ENCODE data around the gene DUOXA2.
"Not testable (repeated sequence)": the region's sequence is repeated elsewhere in the genome, so short reads cannot be mapped to it uniquely, and the experiment has no call there.

Gene DUOXA2

DNA sequence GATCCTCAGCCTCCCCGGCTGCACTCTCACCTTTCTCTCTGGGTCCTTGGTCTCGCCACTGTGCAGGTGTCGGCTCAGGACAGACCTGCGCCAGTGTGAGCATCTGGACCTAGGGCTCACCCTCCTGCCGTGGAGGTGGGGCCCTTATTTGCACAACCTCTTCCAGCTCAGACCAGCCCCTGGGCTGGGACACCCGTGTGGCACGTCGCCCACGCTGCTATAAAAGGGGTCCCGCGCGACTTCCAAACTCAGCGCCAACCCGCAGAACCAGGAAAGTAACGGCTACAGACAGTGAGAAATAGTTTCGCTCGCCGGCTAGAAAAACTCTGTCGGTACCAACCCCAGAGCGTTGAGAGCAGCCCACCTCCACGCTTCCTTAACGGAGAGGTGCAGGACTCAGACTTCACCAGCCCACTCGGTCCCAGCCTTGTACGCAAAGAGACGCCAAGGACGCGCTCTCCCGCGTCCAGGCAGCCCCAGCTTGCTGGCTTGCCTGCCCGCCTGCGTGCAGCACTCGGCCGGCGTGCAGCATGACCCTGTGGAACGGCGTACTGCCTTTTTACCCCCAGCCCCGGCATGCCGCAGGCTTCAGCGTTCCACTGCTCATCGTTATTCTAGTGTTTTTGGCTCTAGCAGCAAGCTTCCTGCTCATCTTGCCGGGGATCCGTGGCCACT lies at the start of gene DUOXA2, which contains the start of gene DUOX2:
DUOXA2 (plus strand) TSS at position 251 of the 675 bp plus-strand sequence; CDS start at position 531, 280 bp downstream.
DUOX2 (minus strand) TSS at position 97 of the 675 bp plus-strand sequence. CDS start 761 bp downstream, outside the sequence.
- no peak for DNase-seq (ENCODE audit: low read depth)

- no peak for DNase-seq (ENCODE audit: low read depth)
Measured at GRCh38 chr15:45064386-45064785, 49.7 kb upstream of the DUOXA2 start.

DNA sequence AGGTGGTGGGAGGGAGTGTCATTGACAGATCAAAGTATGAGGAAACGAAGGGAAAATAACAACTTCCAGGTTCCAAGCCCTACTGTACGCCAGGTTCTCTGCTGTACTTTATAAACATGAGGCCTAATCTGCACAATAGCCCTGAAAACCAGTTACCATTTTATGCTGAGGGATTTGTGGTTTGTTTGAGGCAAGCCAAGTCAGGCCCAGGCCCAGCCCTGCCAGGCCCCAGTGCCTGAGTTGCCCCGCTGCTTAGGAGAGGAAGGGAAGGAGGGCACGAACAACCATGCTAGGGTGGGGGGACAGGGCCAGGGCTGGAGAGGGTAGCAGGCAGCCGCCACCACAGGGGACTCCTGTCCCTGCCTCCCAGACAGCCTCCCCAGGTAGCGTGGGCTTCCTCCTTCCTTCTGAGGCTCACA lies 44.2 kb upstream of the DUOXA2 start:
- not testable (repeated sequence) for DNase-seq (ENCODE audit: low read depth)

DNA sequence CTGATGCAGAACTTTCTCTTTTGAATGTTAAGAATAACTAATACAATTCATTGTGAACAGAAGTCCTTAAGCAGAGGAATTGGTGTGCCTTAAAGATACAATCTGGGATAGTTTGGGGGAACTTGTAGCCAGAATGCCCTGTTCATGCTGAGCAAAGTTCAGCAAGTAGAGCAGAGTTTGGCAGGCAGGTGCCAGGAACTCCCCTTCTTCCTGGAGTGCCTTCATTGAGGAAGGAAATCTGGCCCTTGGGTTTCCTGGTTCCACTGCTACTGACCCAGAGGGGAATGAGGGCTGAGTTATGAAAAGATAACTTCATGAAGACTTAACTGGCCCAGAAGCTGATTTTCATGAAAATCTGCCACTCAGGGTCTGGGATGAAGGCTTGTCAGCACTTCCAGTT lies 40.5 kb upstream of the DUOXA2 start:
- not testable (repeated sequence) for DNase-seq (ENCODE audit: low read depth)

GRCh38 chr15:45075440-45076320 lies 38.4 kb upstream of the DUOXA2 start:
- DNase-seq (ENCODE audit: low read depth) = not testable (repeated sequence)

GRCh38 chr15:45077391-45077790 lies 36.7 kb upstream of the DUOXA2 start:
- not testable (repeated sequence) for DNase-seq (ENCODE audit: low read depth)

DNA sequence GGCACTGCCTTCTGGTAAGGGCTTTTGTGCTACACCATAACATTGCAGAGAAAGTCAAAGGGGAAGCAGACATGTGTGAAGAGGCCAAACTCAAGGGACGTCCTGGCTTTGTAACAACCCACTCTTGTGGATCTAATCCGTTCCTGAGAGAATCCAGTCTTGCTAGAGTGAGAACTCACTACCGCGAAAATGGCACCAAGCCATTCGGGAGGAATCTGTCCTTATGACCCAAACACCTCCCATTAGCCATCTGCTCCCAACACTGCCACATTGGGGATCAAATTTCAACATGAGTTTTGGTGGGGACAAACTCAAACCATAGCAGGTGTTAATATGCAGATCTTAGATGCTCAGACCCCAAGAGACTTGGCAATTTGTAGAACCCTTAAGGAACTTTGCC lies 34.9 kb upstream of the DUOXA2 start:
- not testable (repeated sequence) for DNase-seq (ENCODE audit: low read depth)

- not testable (repeated sequence) for DNase-seq (ENCODE audit: low read depth)
Measured at GRCh38 chr15:45079628-45080246, 34.4 kb upstream of the DUOXA2 start.

DNA sequence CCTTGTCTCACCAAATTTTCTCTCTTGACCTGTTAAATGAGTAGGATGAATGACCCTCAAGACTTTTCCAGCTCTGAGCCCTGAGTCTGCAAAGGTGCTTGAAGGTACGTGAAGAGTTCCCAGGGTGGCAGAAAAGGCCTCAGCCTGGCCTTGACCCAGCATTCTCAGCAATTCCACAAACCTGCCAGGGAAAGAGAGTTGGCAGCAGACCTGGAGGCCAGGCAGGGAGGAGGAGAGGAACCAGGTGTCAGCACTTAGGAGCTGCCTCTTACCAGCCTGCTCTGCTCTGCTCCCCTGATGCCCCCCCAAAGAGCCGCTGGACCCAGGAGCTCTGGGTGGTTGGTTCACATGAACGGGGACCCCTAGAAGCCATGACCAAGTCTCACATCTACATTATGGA lies 33.5 kb upstream of the DUOXA2 start:
- DNase-seq (ENCODE audit: low read depth) = not testable (repeated sequence)

DNA sequence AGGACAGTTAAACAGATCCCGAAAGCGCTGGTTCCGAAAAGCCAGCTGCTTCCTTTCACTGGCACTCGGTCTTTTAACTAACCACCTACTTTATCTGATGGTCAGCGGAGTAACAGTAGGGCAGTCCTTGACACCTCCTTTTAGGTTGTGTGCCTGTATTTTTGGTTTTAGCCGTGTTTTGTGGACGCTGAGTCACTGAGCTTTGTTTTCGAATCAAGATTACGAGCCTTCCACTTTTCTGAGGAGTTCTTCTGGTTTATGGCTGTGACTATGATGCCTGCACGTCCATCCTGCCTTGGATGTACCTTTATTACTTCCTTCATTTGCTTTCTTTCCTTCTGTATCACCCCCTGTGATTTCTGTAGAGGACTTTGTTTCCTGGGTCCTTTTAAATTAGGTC lies 31.7 kb upstream of the DUOXA2 start:
- DNase-seq (ENCODE audit: low read depth) = not testable (repeated sequence)

GRCh38 chr15:45083223-45083622 lies 30.9 kb upstream of the DUOXA2 start:
- no peak for DNase-seq (ENCODE audit: low read depth)

DNA sequence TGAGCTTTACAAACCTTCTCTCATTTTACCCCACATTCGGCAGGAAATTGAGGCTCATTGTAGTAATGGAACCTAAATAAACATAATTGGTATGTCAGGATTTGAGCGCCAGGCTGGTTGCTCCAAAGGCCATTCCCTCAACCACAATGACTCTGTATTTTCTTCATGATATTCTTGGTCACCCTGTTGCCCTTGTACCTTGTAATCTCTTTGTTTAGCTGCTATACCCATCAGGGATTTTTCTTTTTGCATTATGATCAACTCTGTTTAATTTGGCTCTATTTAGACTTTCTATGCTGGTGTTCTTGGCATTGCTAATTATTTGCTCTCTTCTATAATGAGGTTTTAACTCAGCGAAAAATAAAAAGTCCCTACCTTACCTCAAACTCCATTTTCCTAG lies 30.0 kb upstream of the DUOXA2 start:
- no peak for DNase-seq (ENCODE audit: low read depth)

- DNase-seq (ENCODE audit: low read depth) = no peak
Measured at GRCh38 chr15:45087513-45087912, 26.6 kb upstream of the DUOXA2 start.

GRCh38 chr15:45088801-45089711 lies 25.1 kb upstream of the DUOXA2 start:
- DNase-seq (ENCODE audit: low read depth) = no peak

DNA sequence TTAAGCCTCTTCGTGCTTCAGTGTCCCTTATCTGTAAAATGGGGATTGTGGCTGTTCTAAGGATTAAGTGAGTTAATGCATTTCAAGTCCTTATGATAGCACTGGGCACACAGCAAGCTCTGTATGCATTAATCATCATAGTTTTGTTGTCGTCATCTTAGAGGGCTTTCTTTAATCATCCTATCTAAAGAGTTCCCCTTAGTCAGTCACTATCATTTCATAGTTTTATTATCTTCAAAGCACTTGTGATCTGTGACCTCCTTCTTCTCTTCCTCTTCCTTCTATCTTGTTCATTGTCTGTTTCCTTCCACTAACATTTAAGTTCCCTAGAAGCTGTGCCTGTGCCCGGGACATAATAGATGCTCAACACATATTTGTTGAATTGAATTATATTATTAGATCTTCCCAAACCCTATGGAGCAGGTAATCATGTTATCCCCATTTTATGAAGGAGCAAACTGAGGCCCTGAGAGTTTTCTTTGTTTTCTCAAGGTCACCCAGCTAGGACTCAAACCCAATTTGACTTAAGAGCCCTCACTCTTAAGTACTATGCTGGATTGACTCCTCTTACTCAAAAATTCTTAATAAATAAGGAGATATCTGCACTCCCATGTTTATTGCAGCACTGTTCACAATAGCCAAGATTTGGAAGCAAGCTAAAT lies 24.3 kb upstream of the DUOXA2 start:
- no peak for DNase-seq (ENCODE audit: low read depth)

DNA sequence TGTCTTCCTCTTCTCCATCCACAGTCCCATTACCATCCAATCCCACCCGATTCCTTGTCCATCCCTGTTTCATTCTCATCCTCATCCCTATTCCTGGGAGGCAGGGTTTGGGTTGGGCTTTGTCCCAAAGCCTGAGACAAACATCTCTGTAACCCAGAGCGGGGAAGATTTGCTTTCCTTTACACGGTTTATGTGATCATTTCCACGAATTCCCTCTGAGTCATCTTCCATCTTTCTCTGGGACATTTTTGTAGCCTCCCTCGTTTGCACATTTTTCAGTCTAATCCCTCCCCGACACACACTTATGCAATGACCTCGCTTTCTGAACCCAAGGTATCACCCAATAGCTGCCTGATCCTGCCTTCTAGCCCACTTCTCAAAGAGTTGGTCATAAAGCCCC lies 23.0 kb upstream of the DUOXA2 start:
- DNase-seq (ENCODE audit: low read depth) = no peak

GRCh38 chr15:45091576-45091975 lies 22.6 kb upstream of the DUOXA2 start:
- DNase-seq (ENCODE audit: low read depth) = no peak

GRCh38 chr15:45093013-45093412 lies 21.1 kb upstream of the DUOXA2 start:
- no peak for DNase-seq (ENCODE audit: low read depth)

DNA sequence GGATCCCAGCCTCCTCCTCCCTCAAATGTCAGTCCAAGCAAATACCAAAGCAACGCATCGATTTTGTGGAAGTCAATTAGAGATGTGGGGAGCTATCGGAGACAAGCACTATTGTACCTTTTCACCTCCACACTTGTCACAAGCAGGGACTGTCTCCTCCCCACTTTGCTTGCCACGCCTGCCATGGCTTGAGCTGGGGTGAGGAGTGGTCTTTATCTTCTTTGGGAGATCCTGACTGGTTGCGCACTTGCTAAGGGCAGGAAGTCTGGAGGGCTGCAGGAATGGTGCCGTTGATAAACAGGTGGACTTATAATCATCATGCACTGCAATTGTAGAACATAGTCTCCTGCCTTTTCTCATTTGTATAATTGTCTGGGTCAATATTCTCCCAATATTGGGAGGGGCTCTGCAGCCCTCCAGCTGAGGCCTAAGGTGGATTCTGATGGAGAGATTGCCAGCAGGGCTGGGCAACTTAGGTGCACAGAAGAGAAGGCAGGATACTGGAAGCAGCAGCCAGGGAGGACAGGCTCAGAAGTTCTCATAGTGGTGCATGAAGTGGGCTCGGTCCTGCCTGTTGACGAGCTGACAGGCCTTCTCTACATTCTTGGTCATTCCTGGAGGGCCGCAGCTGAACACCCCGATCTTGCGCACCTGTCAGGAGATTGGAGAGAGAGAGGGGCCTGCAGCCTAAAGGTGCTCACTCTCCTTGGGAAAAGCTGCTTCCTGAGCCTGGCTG lies 20.3 kb upstream of the DUOXA2 start:
- no peak for DNase-seq (ENCODE audit: low read depth)

- DNase-seq (ENCODE audit: low read depth) = no peak
Measured at GRCh38 chr15:45094358-45094730, 19.8 kb upstream of the DUOXA2 start.
